Measurements from ENCODE around the gene PNPLA1.

PNPLA1 gene

GRCh38 chr6:36340306-36340617 lies 70.4 kb downstream of the PNPLA1 start:
- DNase-seq: no peak

DNA sequence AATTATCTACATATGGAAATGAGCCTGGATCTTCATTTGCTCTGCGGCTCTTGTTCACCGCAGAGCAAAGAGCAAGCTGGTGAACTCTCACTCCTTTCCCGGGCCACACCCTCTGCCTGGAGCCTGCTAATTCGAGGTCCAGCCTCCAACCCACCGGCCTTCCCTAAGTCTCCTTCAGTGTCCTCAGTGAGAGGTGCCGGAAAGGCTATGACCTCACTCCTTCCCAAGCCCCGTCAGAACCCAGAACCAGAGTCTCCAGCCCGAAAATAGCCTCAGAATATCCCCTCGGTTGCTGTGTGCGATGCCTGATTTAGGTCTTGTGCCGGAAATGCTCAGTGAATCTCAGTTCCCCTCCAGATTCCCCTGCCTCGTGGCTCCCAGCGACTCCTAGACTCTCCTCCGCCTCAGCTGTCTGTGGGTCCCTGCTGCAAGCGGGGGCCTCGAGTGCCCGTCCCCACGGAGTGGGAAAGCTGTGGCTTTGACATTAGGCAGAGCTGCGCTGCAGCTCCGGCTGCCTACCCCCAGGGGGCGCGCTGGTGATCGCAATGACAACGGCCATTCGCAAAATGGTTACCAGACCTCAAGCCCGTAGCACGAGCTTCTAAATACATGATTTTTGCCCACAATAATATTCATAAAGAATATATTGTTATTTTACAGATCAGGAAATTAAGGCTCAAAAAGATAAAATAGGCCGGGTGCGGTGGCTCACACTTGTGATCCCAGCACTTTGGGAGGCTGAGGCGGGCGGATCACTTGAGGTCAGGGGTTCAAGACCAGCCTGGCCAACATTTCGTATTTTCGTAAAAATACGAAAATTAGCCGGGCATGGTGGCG lies 71.0 kb downstream of the PNPLA1 start:
- DNase-seq: no peak

GRCh38 chr6:36343109-36343680 lies 73.3 kb downstream of the PNPLA1 start:
- no peak for DNase-seq

- DNase-seq: no peak
Measured at GRCh38 chr6:36345681-36346466, 76.0 kb downstream of the PNPLA1 start.

DNA sequence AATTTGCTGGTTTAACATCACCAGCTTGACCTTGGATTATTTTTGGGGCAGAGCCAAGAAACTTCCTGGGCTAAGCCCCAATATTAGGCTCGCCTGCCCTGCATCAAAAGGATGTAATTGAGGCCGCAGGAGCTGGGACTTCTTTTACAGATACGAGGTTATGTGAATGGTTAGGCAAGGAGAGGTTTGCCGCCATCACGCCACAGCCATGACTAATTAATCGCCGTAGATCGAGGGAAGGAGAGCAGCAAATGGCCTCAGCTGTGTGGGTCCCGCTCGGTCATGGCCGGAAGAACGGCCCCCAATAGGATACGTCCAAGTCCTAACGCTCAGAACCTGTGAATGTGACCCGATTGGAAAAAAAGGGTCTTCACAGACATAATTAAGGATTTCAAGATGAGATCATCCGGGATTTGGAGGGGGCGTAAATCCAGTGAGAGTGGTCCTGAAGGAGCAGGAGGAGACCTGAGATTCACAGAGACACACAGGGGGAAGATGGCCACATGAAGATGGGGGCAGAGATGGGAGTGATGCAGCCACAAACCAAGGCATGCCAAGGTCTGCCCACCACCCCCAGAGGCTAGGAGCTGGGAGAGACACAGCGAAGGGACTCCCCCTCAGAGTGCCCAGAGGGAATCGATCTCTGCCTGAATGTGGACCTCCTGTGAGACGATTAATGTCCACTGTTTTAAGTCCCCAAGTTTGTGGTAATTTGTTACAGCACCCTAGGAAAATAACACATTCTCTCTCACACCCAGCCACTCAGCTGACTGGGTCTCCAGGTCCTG lies 76.8 kb downstream of the PNPLA1 start:
- no peak for DNase-seq

GRCh38 chr6:36347621-36348020 lies 77.8 kb downstream of the PNPLA1 start:
- no peak for DNase-seq

DNA sequence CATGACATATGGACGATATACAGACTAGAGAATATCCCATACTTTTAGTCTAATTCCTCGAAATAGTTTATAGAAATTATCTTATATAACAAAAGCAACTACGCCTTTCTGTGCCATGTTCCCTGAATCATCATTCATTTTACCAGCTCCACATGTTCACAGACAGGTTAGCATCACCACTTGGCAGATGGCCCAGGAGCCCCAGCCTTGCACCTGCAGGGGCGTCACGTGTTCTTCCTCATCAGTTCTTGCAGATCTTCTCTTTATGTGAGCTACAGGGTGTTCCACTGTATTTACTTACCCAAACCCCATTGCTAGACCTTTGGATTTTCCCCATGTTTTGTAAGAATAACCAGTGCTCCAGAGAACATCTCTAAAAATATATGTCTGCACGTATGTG lies 79.4 kb downstream of the PNPLA1 start:
- peak; percentile 50 for DNase-seq

- no peak for DNase-seq
Measured at GRCh38 chr6:36350082-36350481, 80.2 kb downstream of the PNPLA1 start.

DNA sequence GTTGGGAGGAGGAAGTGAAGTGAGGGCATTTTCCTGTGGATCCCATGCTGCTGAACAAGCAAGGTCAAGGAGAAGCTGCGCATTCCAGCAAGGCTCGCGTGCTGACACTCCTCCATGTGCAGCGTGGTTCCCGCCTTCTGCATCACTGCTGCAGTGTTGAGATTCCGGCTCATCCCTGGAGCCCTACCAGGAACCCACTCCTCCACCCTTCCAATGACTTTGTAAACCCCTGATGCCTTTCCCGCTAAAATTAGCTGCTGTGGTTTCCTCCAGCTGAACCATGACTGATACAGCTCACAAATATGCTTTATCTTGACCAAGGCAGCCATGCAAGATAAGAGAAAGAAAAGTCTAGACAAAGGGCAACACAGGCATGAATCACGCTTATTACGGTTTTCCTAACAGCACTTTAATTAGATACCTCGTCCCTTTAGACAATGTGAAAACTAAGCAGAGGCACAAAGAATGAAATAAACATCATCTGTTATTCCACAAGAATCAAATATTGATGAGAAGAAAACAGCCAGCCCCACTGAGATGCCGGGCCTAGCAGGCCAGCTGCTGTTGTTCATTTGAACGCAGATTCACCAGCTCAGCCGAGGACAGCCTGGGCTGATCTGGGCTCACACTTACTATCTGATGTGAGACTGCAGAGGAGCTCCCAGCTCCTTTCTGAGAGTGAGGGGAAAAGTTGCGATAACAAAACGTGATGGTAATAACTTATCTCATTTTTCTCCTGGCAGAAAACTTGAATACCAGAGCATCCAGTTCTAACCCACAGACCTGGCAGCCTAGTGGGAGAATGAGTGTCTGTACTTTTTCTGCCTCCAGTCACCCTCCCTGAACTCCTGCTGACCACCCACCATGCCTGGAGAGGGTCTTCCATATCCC lies 81.1 kb downstream of the PNPLA1 start:
- no peak for DNase-seq

- no peak for DNase-seq
Measured at GRCh38 chr6:36352477-36353157, 82.8 kb downstream of the PNPLA1 start.

- DNase-seq: no peak
Measured at GRCh38 chr6:36353411-36353915, 83.6 kb downstream of the PNPLA1 start.

GRCh38 chr6:36355819-36356218 lies 86.0 kb downstream of the PNPLA1 start:
- DNase-seq: no peak

GRCh38 chr6:36357872-36358225 lies 88.0 kb downstream of the PNPLA1 start:
- no peak for DNase-seq

Data from NCI-H2107 (cell line).